Hepatocyte (in vitro differentiated cells): ENCODE data around the gene METRN. TPM values are rescaled to one million over a fixed set of nuclear protein-coding genes. Genes with fewer than 3 reads are reported as not detected.

Experiments used
- DNase-seq: peaks from one replicate; pipeline ENCODE4 v3.0.0-alpha.2; 2016; ENCODE audit warnings: low spot score
- H2AFZ ChIP-seq: fragments of 200-600 bp; sonication (generic); 2 replicates; pipeline ENCODE4 v1.6.0; 2016; ENCODE audit warnings: antibody characterized with exemption, mild to moderate bottlenecking
- H3K27ac ChIP-seq: fragments of 200-600 bp; sonication (generic); 2 replicates; pipeline ENCODE4 v1.5.1; 2016; ENCODE audit warnings: mild to moderate bottlenecking
- H3K27me3 ChIP-seq: fragments of 200-600 bp; sonication (generic); 2 replicates; pipeline ENCODE4 v1.6.1; 2016
- H3K36me3 ChIP-seq: fragments of 200-600 bp; sonication (generic); replicated peaks from 2 replicates; pipeline ENCODE4 v1.5.1; 2016; ENCODE audit warnings: low read depth; ENCODE audit not compliant: insufficient read depth
- H3K4me1 ChIP-seq: fragments of 200-600 bp; sonication (generic); 2 replicates; pipeline ENCODE4 v1.5.1; 2016; ENCODE audit warnings: mild to moderate bottlenecking, moderate library complexity; ENCODE audit not compliant: insufficient read depth
- H3K4me2 ChIP-seq: fragments of 200-600 bp; sonication (generic); 2 replicates; pipeline ENCODE4 v1.6.0; 2016
- H3K4me3 ChIP-seq: fragments of 200-600 bp; sonication (generic); 2 replicates; pipeline ENCODE4 v1.5.1; 2016; ENCODE audit warnings: mild to moderate bottlenecking
- H3K79me2 ChIP-seq: fragments of 200-600 bp; sonication (generic); 2 replicates; pipeline ENCODE4 v1.6.0; 2017; ENCODE audit warnings: mild to moderate bottlenecking
- H3K9me2 ChIP-seq: fragments of 200-600 bp; sonication (generic); replicated peaks from 2 replicates; pipeline ENCODE4 v1.6.0; 2017; ENCODE audit warnings: mild to moderate bottlenecking; ENCODE audit not compliant: insufficient read depth
- H3K9me3 ChIP-seq: fragments of 200-600 bp; sonication (generic); 2 replicates; pipeline ENCODE4 v1.5.1; 2016; ENCODE audit warnings: low read depth, mild to moderate bottlenecking
- H4K20me1 ChIP-seq: fragments of 200-600 bp; sonication (generic); 2 replicates; pipeline ENCODE4 v1.6.0; 2016; ENCODE audit warnings: mild to moderate bottlenecking; ENCODE audit not compliant: insufficient read depth, poor library complexity, severe bottlenecking
- CTCF ChIP-seq: fragments of 200-600 bp; sonication (generic); IDR thresholded peaks from 2 replicates; pipeline ENCODE4 v1.5.1; 2016; ENCODE audit warnings: antibody characterized with exemption, mild to moderate bottlenecking; ENCODE audit not compliant: poor library complexity
- EZH2 ChIP-seq: fragments of 200-600 bp; sonication (generic); IDR thresholded peaks from 2 replicates; pipeline ENCODE4 v1.6.1; 2016; ENCODE audit warnings: antibody characterized with exemption, mild to moderate bottlenecking, borderline replicate concordance
- EZH2phosphoT487 ChIP-seq: fragments of 200-600 bp; sonication (generic); IDR thresholded peaks from one replicate; pipeline ENCODE4 v1.6.1; 2018; ENCODE audit warnings: antibody characterized with exemption, mild to moderate bottlenecking, low read depth, moderate library complexity; ENCODE audit not compliant: unreplicated experiment, severe bottlenecking
- WGBS: methylation state at CpG from one replicate; pipeline ENCODE4 v1.1.6; 2016; ENCODE audit warnings: low lambda C conversion rate; ENCODE audit errors: missing lambda C conversion rate; 5-methylcytosine and 5-hydroxymethylcytosine counted together
- polyA plus RNA-seq: library from polyadenylated mRNA; unstranded; fragments of >200 nt; fragmentation: Nextera tagmentation; extraction: Ambion mirVana; gene quantifications from 2 replicates; pipeline ENCODE4 v1.2.1, GENCODE V29; 2016
- total RNA-seq: library from RNA; depleted of rRNA; stranded (reverse); fragments of >200 nt; gene quantifications from 2 replicates; pipeline ENCODE4 v1.2.3, GENCODE V29; 2014

METRN gene
- total and polyA plus RNA-seq, 2 experiments from 2014 or later, result 22.7 to 68.1 TPM

- Histone ChIP-seq H3K27me3 (no peaks in the 10 kb centered on the region), H3K4me1 (peaks cover 14% of the 10 kb centered on the region), H3K79me2 (peaks cover 23% of the 10 kb centered on the region), H3K9me2 (no peaks in the 10 kb centered on the region), H2AFZ (no peak overlapping the region), H3K4me3 (no peak overlapping the region), H3K36me3 (no peaks in the 10 kb centered on the region), H3K27ac (no peak overlapping the region), H3K9me3 (no peaks in the 10 kb centered on the region), H4K20me1 (no peaks in the 10 kb centered on the region), H3K4me2 (no peak overlapping the region)
- DNase-seq, result no peak
- TF ChIP-seq EZH2phosphoT487 (no peak), CTCF (no peak), EZH2 (no peak)
- 94% methylated on average over 21 of the region's 21 CpGs for WGBS
These were observed 42.1 kb upstream of the METRN start for GRCh38 chr16:672851-673250.

- H2AFZ ChIP-seq, result no peak overlapping the region
- H3K4me3 ChIP-seq, result no peak overlapping the region
- no peaks in the 10 kb centered on the region for H3K9me2 ChIP-seq
- peaks cover 17% of the 10 kb centered on the region for H3K79me2 ChIP-seq
- no peak overlapping the region for H3K4me2 ChIP-seq
- no peaks in the 10 kb centered on the region for H3K27me3 ChIP-seq
- H3K4me1 ChIP-seq, result peaks cover 14% of the 10 kb centered on the region
- no peaks in the 10 kb centered on the region for H4K20me1 ChIP-seq
- WGBS, result 96% methylated on average over 12 of the region's 18 CpGs
- TF ChIP-seq EZH2phosphoT487 (no peak), EZH2 (no peak)
- no peaks in the 10 kb centered on the region for H3K9me3 ChIP-seq
- no peak overlapping the region for H3K27ac ChIP-seq
- H3K36me3 ChIP-seq, result no peaks in the 10 kb centered on the region
- no peak for DNase-seq
These were observed 41.4 kb upstream of the METRN start for GRCh38 chr16:673399-673991.

GRCh38 chr16:674214-674881 lies 40.6 kb upstream of the METRN start:
- Histone ChIP-seq H3K4me1 (peaks cover 18% of the 10 kb centered on the region), H3K36me3 (no peaks in the 10 kb centered on the region), H2AFZ (no peak overlapping the region), H3K9me3 (no peaks in the 10 kb centered on the region), H4K20me1 (no peaks in the 10 kb centered on the region), H3K4me2 (no peak overlapping the region), H3K79me2 (peaks cover 8% of the 10 kb centered on the region), H3K27me3 (no peaks in the 10 kb centered on the region), H3K9me2 (no peaks in the 10 kb centered on the region), H3K4me3 (no peak overlapping the region), H3K27ac (no peak overlapping the region)
- 89% methylated on average over 20 of the region's 22 CpGs for WGBS
- DNase-seq, result no peak
- TF ChIP-seq EZH2phosphoT487, result no peak
- TF ChIP-seq CTCF, result no peak
- no peak for TF ChIP-seq EZH2
